HG03064 (cell line): Measurements from ENCODE around the gene SH3BP1.
"Not testable (repeated sequence)": the region's sequence is repeated elsewhere in the genome, so short reads cannot be mapped to it uniquely, and the experiment has no call there.

Experiments
- ATAC-seq: cut with Tn5 transposase; IDR thresholded peaks from one replicate; pipeline ENCODE4 v1.9.1; 2021; ENCODE audit warnings: low read depth; ENCODE audit not compliant: unreplicated experiment

SH3BP1 gene

DNA sequence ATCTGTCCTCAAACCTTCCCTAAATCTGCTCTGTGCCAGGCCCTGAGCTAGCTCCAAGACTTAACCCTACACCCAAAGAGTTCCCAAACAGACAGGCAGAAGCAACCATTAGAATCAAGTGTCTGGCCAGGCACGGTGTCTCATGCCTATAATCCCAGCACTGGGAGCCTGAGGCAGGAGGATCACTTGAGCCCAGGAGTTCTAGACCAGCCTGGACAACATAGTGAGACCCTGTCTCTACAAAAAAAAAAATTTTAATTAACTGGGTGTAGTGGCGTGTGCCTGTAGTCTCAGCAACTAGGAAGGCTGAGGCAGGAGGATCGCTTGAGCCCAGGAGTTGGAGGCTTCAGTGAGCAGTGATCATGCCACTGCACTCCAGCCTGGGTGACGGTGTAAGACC lies 17.1 kb downstream of the SH3BP1 start:
- not testable (repeated sequence) for ATAC-seq

DNA sequence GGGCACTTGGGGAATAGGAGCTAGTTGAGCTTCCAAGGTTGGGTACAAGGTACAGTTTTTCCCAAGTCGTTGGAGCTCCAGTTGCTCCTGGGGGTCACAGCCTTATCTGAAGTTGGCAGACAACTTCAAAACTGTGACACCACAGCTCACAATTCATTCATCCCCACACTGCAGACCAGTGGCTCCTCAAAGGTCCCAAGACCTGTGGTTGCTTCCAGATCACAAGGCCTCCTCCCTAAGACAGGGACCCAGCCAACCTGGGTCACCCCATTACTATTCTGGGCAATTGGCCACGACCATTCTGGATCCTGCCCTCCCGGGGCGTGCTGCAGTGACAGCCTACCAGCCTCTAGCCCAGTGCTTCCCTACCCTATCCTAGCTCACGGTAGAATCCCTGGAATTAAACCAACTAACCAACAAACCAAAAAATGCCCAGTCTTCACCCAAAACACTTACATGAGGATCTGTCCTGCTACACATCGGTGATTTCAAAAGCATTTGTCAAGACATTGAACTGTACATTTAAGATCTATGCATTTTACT lies 18.2 kb downstream of the SH3BP1 start:
- no peak for ATAC-seq

DNA sequence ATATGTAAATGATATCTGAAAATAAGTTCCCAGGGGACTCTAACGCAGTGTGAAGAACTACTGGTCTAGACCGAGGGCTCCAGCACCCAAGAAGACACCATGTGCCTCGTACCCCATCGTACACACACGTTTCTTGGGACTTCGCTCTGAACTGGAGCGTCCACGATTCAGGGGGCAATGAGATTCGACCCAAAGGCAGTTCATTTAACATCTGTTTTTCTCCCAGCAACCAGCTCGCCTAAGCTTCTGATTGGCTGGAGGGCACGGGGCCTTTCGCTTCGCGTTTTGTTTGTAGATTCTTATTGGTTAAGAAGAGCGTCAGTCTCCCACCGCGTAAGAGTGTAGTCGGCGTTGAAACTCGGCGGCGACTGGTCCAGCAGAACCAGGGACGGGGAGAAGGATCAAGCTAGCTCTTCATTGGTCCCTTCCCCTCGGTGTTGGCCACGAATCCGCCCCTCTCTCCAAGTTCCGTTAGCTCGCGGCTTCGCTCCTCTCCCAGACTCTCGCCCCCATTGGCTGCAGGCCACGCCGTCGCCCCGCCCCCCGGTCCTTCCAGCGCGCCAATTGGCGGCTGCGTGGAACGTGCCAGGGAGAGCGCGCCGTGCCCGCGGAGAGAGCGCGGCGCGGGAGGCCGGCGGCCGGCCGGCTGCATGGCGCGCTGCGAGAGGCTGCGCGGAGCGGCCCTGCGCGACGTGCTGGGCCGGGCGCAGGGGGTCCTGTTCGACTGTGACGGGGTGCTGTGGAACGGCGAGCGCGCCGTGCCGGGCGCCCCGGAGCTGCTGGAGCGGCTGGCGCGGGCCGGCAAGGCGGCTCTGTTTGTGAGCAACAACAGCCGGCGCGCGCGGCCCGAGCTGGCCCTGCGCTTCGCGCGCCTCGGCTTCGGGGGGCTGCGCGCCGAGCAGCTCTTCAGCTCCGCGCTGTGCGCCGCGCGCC lies 18.9 kb downstream of the SH3BP1 start, which contains the start of gene PDXP:
PDXP (plus strand) TSS at position 591 of the 933 bp plus-strand sequence; CDS start at position 651, 60 bp downstream.
- ATAC-seq: peak; percentile 71

DNA sequence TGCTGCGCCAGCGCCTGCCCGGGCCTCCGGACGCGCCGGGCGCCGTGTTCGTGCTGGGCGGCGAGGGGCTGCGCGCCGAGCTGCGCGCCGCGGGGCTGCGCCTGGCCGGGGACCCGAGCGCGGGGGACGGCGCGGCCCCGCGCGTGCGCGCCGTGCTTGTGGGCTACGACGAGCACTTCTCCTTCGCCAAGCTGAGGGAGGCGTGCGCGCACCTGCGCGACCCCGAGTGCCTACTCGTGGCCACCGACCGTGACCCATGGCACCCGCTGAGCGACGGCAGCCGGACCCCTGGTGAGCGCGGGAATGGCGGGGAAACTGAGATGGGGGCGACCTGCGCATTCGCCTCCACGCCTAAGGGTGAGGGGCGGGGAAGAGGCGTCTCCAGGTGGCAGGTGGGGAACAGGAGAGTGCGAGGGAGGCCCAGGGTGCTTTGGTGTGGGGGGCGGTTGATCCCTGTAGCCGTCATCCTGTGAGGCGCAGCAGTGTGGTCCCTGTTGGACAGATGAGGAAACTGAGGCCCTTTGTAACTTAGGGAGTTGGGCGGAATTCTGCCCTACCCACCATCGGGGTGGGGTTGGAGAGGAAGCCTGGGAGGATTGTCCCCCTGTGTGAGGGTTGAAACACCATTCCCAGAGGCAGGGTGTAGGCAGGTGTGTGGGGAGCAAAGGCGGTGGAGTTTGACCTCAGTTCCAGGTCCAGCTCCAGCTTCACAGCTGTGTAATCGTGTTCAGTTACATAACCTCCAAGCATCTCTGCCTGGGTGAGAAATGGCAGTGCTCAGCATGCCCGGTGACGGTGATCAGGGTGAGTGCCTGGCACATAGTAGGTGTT lies 19.8 kb downstream of the SH3BP1 start:
- peak; percentile 7 for ATAC-seq

DNA sequence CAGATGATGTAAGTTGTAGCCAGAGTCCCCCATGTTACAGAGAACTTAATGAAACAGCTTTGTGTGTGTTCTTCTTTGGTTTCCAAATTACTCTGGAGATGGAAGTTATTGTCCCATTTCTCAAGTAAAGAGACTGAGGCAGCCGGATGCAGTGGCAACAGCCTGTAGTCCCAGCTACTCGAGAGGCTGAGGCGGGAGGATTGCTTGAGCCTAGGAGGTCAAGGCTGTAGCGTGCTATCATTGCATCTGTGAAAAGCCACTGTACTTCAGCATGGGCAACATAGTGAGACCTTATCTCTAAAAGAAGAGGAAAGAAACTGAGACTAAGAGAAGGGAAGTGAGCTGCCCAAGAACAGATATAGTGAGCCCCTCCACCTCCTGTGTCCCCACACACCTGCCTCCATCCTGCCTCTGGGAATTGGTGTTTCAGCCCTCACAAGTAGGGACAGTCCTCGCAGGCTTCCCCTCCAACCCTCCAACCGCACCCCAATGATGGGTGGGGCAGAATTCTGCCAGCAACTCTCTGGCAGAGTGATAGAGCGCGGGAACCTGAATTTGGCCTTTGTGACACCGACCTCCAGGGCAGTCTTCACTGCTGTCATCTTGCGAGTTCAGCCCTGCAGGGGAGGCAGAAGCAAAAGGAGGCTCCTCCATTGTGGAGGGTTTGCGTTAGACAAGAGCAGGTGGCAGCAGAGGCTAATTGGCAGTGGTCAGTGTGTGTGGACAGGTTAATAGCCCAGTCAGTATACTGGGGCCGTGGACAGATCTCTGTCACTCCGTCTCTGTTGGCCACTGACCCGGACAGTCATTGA lies 20.6 kb downstream of the SH3BP1 start:
- ATAC-seq: no peak

DNA sequence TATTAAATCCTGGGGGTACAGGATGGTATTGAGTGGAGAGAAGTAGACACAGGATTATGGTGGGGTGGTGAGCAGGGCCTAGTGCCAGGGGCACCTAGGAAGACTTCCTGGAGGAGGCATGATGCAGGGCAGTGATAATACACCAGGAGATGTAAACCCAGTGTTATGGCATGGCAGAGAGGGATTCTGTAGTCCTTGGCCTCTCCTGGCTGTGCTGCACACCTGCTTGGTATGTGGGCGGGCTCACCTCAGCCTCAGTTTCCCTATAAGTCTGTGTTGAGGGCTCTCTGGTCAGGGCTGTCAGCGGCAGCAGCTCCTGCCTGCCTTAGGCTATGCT lies 21.2 kb downstream of the SH3BP1 start:
- ATAC-seq: no peak

DNA sequence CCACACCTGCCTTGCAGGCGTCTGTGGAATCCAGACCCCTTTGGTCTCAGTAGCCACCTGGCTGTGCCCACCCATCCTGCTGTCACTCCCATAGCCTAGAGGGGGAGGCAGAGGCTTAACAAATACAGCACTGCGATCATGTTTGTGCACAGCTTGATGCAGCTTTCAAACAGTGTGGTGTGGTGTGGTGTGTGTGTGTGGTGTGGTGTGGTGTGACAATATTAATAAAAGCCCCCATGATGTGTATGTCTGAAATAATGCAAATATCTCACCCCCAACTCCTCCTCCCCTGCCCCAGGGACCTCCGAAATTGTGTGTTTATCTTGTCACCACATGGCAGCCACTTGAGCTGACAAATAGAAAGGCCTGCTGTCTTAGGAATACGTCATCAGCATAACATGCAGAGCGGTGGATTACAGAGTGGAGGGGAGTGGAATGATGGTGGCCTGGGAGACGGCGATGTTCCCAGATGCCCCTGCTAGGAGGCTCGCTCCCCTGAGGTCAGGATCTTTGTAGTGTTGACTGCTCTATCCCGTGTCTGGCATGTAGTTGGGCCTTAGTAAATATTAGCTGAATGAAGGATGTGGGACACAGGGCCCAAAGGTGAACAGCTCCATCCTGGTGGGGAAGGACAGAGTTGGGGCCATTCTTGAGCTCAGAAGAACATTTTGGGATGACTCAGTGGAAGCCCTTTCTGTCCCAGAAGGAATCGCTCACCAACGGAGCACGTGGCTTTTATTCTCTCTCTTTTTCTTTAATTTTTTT lies 21.9 kb downstream of the SH3BP1 start:
- ATAC-seq: no peak

DNA sequence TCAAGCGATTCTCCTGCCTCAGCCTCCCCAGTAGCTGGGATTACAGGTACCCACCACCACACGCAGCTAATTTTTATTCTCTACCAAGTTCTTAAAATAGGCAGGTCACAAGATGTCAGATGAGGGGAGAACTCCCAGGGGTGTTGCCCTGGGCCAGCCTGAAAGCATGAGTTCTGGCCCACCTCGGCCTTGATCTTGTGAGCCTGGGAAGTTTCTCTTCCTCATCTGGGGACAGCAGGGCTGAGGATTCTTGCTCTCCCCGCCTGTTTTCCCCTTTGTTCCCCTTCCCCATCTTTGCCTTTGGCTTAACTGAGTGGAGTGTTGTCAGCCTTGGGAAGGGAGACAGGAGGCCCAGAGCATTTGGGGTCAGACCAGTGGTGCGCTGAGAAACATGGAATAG lies 22.6 kb downstream of the SH3BP1 start:
- ATAC-seq: no peak

DNA sequence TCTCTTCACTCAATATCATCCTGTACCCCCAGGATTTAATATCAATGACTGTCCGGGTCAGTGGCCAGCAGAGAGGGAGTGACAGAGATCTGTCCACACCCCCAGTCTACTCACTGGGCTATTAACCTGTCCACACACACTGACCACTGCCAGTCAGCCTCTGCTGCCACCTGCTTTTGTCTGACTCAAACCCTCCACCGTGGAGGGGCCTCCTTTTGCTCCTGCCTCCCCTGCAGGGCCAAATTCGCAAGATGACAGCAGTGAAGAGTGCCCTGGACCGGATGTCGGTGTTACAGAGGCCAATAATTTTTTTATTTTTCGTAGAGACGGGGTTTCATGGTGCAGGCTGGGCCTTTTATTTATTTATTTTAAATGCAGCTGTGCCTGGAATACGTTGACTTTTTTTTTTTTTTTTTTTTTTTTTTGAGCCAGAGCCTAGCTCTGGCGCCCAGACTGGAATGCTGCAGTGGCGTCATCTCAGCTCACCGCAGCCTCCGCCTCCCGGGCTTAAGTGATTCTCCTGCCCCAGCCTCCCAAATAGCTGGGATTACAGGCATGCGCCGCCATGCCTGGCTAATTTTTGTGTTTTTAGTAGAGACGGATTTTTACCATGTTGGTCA lies 24.2 kb downstream of the SH3BP1 start:
- ATAC-seq: no peak

DNA sequence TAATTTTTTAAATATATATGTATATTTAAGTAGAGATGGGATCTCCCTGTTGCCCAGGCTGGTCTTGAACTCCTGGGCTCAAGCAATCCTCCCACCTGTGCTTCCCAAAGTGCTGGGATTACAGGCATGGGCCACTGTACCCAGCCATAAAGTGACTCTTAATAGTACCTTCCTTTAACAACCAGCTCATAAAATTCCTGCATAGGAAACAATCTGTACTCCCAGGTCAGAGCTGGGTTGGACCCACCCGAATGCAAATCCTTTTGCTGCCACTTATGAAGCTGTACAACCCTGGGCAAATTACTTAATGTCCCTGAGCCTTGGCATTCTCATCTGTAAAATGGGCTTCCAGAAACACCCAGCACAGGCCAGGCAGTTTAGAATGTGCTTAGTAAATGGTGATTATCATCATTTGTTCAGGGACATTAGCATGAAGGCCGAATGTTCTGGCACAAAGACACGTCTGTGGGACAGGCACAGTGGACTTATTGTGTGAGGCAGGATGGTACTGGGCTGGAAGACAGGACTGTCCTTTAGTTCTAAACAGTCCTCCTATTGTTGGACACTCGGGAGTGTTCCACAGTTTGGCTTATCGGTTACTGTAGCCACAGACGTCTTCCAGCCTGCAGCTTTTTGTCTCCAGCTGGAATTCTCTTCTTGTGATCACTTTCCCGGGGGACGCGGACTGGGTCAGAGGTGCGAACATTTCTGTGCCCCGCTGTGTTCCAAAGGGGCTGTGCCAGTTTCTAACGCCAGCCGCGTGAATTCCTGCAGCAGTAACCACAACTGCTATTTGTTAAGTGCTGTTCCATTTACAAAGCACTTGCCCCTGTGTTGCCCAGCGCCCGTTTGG lies 25.0 kb downstream of the SH3BP1 start:
- ATAC-seq: no peak

DNA sequence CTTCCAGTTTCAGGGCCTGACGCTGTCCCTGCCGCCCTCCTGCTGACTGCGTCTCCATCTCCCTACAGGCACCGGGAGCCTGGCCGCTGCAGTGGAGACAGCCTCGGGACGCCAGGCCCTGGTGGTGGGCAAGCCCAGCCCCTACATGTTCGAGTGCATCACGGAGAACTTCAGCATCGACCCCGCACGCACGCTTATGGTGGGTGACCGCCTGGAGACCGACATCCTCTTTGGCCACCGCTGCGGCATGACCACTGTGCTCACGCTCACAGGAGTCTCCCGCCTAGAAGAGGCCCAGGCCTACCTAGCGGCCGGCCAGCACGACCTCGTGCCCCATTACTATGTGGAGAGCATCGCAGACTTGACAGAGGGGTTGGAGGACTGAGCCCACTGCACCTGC lies 26.0 kb downstream of the SH3BP1 start:
- ATAC-seq: no peak

DNA sequence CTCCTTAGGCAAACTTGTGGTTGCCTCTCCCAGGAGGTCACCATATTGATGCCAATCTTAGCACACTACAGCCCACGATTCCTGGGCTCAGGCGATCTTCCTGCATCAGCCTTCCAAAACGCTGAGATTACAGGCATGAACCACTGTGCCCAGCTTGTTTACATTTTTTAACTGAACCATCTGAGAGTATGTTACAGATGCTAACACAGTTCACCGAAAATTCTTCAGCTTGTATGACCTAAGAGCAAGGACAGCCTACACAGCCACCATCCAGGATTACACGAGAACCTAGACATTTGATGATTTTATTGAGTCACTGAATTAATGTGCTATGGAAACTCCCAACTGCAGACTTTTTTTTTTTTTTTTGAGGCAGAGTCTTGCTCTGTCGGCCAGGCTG lies 30.1 kb downstream of the SH3BP1 start:
- ATAC-seq: no peak

DNA sequence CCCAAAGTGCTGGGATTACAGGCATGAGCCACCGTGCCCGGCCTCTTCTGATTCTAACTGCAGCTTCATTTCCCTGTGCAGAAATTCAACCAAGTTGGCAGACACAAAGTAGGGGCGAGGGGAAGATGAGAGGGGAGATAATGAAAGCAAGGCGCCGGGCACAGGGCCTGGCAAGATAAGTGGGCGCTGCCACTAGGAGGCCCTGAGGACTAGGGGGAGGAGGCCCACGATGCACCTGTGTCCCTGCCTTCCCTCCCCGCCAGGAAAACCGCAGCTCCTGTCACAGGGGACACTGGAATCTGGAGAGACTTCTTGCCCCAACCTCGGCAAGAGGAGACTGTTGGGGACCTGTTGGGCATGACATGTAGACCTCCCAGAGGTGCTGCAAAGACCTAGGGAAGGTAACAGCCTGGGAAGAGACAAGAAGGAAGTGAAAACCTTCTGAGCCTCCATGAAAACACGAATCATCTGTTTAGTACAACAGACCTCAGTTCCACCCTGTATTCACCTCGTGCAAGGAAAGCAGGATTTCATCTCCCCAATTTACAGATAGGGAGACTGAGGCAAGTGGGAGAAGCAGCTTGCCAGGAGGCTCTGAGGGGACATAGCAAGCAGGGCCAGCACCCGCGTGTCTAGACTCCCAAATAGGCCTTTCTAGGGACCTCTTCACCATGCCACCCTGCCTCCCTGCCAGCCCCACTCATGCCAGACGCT lies 32.9 kb downstream of the SH3BP1 start:
- no peak for ATAC-seq

DNA sequence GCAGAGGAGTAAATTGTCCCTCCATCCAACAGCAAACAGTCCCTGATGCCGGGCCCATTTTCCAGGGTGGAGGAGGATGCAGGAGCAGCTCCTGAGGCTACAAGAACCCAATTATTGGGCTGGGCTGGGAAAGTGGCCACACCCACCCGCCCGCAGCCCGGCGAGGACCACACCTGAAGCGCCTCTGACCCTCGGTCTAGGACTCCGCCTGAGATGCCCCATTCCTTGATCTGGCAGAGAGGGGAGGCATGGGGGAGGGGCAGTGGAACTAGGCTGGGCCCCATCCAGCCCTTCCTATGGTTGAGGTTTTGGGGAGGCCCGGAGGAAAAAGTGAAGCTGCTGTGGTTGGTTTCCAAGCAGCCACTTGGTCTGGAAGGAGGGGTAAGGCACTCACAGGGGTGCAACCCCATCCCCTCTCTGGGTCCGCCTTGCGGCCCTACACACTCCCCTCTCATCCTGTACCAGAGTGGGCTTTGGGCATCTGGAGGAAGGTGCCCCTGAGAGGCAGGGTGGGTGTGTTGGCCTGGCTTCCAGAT lies 33.5 kb downstream of the SH3BP1 start:
- no peak for ATAC-seq

DNA sequence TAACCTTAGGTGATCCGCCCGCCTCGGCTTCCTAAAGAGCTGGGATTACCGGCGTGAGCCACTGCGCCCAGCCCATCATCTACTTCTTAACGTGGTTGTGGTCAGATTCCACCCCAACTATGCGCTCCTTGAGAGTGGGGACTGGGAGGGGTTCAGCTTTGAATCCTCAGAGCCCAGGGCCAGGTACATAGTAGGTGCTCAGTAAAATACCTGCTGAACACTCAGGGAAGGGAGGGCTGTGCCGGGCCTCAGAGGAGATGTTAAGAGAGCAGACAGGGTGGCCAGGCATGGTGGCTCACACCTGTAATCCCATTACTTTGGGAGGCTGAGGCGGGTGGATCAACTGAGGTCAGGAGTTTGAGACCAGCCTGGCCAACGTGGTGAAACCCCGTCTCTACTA lies 34.8 kb downstream of the SH3BP1 start:
- no peak for ATAC-seq

DNA sequence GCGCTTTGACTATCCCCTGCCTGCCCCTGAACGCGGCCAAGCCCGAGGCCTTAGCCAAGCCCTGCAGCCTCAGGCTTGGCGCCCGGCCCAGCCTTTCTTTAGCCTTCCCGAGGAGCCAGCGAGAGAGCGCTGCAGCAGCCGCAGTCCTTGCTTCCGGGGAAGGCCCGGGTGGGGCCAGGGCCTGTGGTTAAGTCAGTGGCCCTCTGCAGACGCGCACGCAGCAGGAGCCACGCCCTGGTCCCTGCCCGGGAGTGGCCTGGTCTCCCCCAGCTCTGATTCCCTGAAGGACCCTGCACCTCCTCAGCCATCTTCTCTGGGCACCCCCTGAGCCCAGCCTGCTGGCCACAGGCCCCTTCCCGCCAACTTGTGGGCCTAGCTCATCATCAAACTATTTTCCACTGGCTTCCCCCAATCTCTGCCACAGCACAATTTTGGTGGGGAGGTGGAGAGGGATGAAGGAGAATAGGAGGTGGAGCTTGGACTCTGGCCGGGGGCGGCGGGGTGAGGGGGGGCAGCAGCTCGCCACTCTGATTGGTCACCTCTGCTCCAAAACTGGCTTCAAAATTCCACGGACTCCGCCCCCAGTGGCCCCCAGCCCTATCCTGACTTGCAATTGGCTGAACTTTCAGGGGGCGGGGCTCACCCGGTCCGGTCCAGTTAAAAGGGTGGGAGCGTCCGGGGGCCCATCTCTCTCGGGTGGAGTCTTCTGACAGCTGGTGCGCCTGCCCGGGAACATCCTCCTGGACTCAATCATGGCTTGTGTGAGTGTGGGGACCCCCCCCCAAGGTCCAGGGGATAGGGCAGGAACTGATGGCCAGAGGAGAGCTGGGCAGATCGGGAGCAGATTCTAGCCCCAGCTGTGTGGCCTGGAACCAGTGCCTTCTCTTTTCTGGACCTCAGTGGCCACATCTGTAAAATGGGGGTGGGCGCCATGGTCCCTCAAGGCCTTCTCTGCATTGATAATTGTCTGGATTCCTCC lies 35.8 kb downstream of the SH3BP1 start, which contains the start of gene LGALS1:
LGALS1 (plus strand) TSS at position 686 of the 979 bp plus-strand sequence; CDS start at position 753, 67 bp downstream.
- ATAC-seq: peak; percentile 43
